HepG2 (cell line): Measurements from ENCODE around the gene RNF13. TPM values are rescaled to one million over a fixed set of nuclear protein-coding genes. Genes with fewer than 3 reads are reported as not detected.

Experiments
- ARNT ChIP-seq: fragments of 450-650 bp; IDR thresholded peaks from 2 replicates; pipeline ENCODE4 v1.6.1; 2017
- ASH2L ChIP-seq: fragments of 300-600, 200-600 bp; sonication (generic); IDR thresholded peaks from 2 replicates; pipeline ENCODE4 v1.7.0; 2017; ENCODE audit warnings: low read depth, mild to moderate bottlenecking, moderate library complexity, mixed read lengths, low read length; ENCODE audit not compliant: insufficient read length
- DNMT3B ChIP-seq: conservative IDR thresholded peaks from 2 replicates; pipeline ENCODE4 v1.6.1; 2016; ENCODE audit warnings: missing biosample characterization, control low read depth
- IRF2 ChIP-seq: IDR thresholded peaks from 2 replicates; pipeline ENCODE4 v1.6.1; 2018; ENCODE audit warnings: missing genetic modification reagents, missing compliant biosample characterization
- KDM3A ChIP-seq: IDR thresholded peaks from 2 replicates; pipeline ENCODE4 v1.6.1; 2018; ENCODE audit warnings: low read depth, missing compliant biosample characterization
- MAFF ChIP-seq: IDR thresholded peaks from 2 replicates; pipeline ENCODE4 v1.6.1; 2011; ENCODE audit warnings: low read depth, low read length, improper control_type of control experiment
- PLRG1 ChIP-seq: fragments of 450-650 bp; conservative IDR thresholded peaks from 2 replicates; pipeline ENCODE4 v1.6.1; 2016
- PTBP1 ChIP-seq: fragments of 200-400 bp; formaldehyde crosslinking; IDR thresholded peaks from 2 replicates; pipeline ENCODE4 v1.6.1; 2018; ENCODE audit warnings: low read length, low read depth; ENCODE audit not compliant: poor library complexity, severe bottlenecking
- RAD21 ChIP-seq: fragments of 450-650 bp; formaldehyde crosslinking; IDR thresholded peaks from 2 replicates; pipeline ENCODE4 v1.5.0; 2020; ENCODE audit warnings: mild to moderate bottlenecking
- TBL1XR1 ChIP-seq: fragments of 150-350 bp; IDR thresholded peaks from 2 replicates; pipeline ENCODE4 v1.6.1; 2014; ENCODE audit warnings: borderline replicate concordance, low read length; ENCODE audit not compliant: partially characterized antibody
- ZNF20 ChIP-seq: sonication (generic); formaldehyde crosslinking; IDR thresholded peaks from 2 replicates; pipeline ENCODE4 v1.4.0; 2020; ENCODE audit warnings: mild to moderate bottlenecking, moderate library complexity, missing genetic modification reagents
- ZNF737 ChIP-seq: sonication (generic); formaldehyde crosslinking; IDR thresholded peaks from 2 replicates; pipeline ENCODE4 v1.5.0; 2020; ENCODE audit warnings: missing genetic modification reagents, mild to moderate bottlenecking, borderline replicate concordance
- polyA plus RNA-seq, 8 experiments: library from polyadenylated mRNA; depleted of rRNA in 3 of 8; stranded (reverse) in 7 of 8; unstranded in 1 of 8; fragments of >200 nt; fragmentation: Illumina TruSeq in 4 of 8; extraction: Trizol in 4 of 8; gene quantifications; 2 replicates each; pipeline versions ENCODE4 v1.2.1 to v1.2.3, GENCODE V29; 2011 to 2016; ENCODE audit warnings: low read depth in 4 of 8, missing spikeins in 1 of 8, mixed read lengths in 1 of 8; ENCODE audit not compliant: insufficient read depth in 1 of 8
- total RNA-seq, 5 experiments: library from RNA; depleted of rRNA; stranded (reverse); fragments of >200 nt; fragmentation: Illumina TruSeq; extraction: Trizol; gene quantifications; 2 replicates each; pipeline ENCODE4 v1.2.3, GENCODE V29; 2016; ENCODE audit warnings: low read depth in 1 of 5
- TF ChIP-seq, protein P1 (sequence below): sonication (generic); formaldehyde crosslinking; IDR thresholded peaks from 2 replicates; pipeline ENCODE4 v1.5.1; 2020; ENCODE audit warnings: mild to moderate bottlenecking, missing genetic modification reagents
- TF ChIP-seq, protein P2 (sequence below): sonication (generic); formaldehyde crosslinking; IDR thresholded peaks from 2 replicates; pipeline ENCODE4 v1.5.0; 2020; ENCODE audit warnings: missing genetic modification reagents
- TF ChIP-seq, protein P3 (sequence below): sonication (generic); formaldehyde crosslinking; IDR thresholded peaks from 2 replicates; pipeline ENCODE4 v1.4.0; 2020; ENCODE audit warnings: missing genetic modification reagents
- TF ChIP-seq, protein P4 (sequence below): sonication (generic); formaldehyde crosslinking; IDR thresholded peaks from 2 replicates; pipeline ENCODE4 v1.5.1; 2020; ENCODE audit warnings: mild to moderate bottlenecking, moderate library complexity, missing genetic modification reagents
- TF ChIP-seq, protein P5 (sequence below): sonication (generic); formaldehyde crosslinking; IDR thresholded peaks from 2 replicates; pipeline ENCODE4 v1.8.0; 2023; ENCODE audit warnings: mild to moderate bottlenecking, missing genetic modification reagents
- TF ChIP-seq, protein P6 (sequence below): sonication (generic); formaldehyde crosslinking; IDR thresholded peaks from 2 replicates; pipeline ENCODE4 v1.5.1; 2020; ENCODE audit warnings: missing genetic modification reagents, mild to moderate bottlenecking, borderline replicate concordance

Gene RNF13
- total and polyA plus RNA-seq, 2 of the 13 experiments (the other 11 are each of a cell fraction or from before 2014, with no cell fraction given): 39.8 to 46.0 TPM

DNA sequence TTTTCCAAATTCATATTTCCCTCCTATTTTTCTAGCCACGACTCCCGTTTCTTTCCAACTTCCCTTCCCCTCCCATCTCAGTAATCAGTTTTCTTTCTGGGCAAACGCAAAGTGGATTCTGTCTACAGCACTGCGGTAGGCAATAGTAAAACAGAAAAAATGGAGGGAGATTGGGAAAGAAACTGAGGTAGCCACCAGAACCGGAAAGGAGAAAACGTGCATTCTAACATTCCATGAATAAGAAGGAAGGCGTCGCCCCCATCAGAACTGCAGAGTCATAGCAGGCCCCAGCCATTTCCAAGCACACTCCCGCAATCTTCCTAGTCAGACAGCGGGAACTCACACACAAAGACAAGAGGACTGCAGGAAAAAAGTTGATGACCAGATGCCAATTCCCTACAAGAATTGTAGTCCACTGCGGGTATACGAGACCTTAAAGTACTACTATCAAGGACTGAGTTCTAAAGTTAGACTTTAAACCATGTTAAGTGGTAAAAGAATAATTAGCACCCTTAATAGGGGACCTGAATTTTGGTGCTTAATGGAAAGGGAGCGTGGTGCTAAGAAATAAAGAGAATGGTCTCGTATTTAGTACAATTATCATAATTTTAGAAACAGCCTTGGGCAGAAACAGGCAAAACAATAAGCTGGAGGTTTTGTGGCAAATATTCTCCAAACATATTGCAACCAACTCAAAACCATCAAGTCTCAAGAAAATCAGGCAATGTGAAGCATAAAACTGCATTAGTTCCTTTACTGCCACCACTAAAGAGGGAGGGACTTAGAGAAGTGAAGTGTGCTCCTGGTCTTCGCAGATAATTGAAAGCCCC is 156.3 kb downstream of the RNF13 start (continued):
- TF ChIP-seq, protein P1, sequence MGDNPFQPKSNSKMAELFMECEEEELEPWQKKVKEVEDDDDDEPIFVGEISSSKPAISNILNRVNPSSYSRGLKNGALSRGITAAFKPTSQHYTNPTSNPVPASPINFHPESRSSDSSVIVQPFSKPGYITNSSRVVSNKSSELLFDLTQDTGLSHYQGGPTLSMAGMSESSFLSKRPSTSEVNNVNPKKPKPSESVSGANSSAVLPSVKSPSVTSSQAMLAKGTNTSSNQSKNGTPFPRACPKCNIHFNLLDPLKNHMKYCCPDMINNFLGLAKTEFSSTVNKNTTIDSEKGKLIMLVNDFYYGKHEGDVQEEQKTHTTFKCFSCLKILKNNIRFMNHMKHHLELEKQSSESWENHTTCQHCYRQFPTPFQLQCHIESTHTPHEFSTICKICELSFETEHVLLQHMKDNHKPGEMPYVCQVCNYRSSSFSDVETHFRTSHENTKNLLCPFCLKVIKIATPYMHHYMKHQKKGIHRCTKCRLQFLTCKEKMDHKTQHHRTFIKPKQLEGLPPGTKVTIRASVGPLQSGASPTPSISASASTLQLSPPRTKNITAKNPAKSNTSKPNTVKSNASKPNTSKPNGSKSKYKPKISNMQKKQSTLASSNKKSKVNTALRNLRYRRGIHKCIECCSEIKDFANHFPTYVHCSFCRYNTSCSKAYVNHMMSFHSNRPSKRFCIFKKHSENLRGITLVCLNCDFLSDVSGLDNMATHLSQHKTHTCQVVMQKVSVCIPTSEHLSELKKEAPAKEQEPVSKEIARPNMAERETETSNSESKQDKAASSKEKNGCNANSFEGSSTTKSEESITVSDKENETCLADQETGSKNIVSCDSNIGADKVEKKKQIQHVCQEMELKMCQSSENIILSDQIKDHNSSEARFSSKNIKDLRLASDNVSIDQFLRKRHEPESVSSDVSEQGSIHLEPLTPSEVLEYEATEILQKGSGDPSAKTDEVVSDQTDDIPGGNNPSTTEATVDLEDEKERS (CRISPR knock-in tag): peak; percentile 64; the same call in 1 of the 2 replicates
- TF ChIP-seq, protein P2, sequence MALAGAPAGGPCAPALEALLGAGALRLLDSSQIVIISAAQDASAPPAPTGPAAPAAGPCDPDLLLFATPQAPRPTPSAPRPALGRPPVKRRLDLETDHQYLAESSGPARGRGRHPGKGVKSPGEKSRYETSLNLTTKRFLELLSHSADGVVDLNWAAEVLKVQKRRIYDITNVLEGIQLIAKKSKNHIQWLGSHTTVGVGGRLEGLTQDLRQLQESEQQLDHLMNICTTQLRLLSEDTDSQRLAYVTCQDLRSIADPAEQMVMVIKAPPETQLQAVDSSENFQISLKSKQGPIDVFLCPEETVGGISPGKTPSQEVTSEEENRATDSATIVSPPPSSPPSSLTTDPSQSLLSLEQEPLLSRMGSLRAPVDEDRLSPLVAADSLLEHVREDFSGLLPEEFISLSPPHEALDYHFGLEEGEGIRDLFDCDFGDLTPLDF (CRISPR knock-in tag): no peak
- TF ChIP-seq, protein P3, sequence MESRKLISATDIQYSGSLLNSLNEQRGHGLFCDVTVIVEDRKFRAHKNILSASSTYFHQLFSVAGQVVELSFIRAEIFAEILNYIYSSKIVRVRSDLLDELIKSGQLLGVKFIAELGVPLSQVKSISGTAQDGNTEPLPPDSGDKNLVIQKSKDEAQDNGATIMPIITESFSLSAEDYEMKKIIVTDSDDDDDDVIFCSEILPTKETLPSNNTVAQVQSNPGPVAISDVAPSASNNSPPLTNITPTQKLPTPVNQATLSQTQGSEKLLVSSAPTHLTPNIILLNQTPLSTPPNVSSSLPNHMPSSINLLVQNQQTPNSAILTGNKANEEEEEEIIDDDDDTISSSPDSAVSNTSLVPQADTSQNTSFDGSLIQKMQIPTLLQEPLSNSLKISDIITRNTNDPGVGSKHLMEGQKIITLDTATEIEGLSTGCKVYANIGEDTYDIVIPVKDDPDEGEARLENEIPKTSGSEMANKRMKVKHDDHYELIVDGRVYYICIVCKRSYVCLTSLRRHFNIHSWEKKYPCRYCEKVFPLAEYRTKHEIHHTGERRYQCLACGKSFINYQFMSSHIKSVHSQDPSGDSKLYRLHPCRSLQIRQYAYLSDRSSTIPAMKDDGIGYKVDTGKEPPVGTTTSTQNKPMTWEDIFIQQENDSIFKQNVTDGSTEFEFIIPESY: no peak
- TF ChIP-seq, protein P4, sequence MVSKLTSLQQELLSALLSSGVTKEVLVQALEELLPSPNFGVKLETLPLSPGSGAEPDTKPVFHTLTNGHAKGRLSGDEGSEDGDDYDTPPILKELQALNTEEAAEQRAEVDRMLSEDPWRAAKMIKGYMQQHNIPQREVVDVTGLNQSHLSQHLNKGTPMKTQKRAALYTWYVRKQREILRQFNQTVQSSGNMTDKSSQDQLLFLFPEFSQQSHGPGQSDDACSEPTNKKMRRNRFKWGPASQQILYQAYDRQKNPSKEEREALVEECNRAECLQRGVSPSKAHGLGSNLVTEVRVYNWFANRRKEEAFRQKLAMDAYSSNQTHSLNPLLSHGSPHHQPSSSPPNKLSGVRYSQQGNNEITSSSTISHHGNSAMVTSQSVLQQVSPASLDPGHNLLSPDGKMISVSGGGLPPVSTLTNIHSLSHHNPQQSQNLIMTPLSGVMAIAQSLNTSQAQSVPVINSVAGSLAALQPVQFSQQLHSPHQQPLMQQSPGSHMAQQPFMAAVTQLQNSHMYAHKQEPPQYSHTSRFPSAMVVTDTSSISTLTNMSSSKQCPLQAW (CRISPR knock-in tag): no peak
- TF ChIP-seq DNMT3B (no peak; the same call in 1 of the 2 replicates), TBL1XR1 (no peak), IRF2 (CRISPR knock-in tag) (no peak), RAD21 (CRISPR knock-in tag) (no peak), PLRG1 (no peak), PTBP1 (no peak), ARNT (no peak), ZNF20 (CRISPR knock-in tag) (no peak), MAFF (peak; percentile 40; the same call in 1 of the 2 replicates), ASH2L (peak; percentile 35), ZNF737 (CRISPR knock-in tag) (no peak), KDM3A (CRISPR knock-in tag) (no peak)
- TF ChIP-seq, protein P5, sequence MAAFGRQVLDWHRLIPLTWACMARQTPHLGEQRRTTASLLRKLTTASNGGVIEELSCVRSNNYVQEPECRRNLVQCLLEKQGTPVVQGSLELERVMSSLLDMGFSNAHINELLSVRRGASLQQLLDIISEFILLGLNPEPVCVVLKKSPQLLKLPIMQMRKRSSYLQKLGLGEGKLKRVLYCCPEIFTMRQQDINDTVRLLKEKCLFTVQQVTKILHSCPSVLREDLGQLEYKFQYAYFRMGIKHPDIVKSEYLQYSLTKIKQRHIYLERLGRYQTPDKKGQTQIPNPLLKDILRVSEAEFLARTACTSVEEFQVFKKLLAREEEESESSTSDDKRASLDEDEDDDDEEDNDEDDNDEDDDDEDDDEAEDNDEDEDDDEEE: no peak
- TF ChIP-seq, protein P6, sequence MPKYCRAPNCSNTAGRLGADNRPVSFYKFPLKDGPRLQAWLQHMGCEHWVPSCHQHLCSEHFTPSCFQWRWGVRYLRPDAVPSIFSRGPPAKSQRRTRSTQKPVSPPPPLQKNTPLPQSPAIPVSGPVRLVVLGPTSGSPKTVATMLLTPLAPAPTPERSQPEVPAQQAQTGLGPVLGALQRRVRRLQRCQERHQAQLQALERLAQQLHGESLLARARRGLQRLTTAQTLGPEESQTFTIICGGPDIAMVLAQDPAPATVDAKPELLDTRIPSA (CRISPR knock-in tag): no peak
